ENCODE results near the gene IL12RB1. TPM values are rescaled to one million over a fixed set of nuclear protein-coding genes. Genes with fewer than 3 reads are reported as not detected.

The IL12RB1 gene
- total RNA-seq, 4 donors from 2014 or later: 1.1 to 4.4 (median 1.6) TPM

DNA sequence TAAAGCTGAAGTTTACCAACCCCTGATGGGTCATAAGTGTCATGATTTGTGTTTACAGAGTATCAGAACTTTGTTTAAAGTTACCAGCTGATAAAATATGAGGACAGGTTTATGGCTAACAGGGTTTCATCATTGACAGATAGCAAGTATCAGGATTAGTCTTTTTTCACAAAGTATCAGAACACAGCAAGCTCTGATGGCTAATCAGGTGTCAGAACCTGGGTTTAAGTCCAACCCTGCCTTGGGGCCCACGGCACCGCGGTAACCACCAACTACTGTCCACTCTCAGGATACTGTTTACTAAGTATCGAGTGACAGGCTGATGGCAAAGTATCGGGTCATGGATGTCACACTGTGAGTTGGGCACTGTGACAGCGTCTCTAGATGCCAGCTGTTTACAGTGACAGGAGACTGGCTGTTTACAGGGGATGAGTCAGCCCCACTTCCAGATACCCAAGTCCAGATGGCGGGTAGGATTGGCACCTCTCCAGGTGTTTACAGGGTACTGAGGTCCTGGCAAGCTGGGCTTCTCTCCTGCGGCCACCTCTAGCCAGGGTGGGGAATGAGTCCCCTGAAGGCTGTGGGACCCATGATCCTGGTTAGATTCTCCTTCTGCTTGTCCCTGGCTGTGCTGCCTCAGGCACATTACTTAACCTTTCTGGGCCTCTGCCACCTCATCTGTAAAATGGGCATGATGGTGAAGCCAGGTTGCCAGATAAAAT is 57.0 kb downstream of the IL12RB1 start:
- DNase-seq (ENCODE audit: low spot score) (no peak), ATAC-seq (ENCODE audit: low FRiP score) (no peak)
- TF ChIP-seq, protein P1, sequence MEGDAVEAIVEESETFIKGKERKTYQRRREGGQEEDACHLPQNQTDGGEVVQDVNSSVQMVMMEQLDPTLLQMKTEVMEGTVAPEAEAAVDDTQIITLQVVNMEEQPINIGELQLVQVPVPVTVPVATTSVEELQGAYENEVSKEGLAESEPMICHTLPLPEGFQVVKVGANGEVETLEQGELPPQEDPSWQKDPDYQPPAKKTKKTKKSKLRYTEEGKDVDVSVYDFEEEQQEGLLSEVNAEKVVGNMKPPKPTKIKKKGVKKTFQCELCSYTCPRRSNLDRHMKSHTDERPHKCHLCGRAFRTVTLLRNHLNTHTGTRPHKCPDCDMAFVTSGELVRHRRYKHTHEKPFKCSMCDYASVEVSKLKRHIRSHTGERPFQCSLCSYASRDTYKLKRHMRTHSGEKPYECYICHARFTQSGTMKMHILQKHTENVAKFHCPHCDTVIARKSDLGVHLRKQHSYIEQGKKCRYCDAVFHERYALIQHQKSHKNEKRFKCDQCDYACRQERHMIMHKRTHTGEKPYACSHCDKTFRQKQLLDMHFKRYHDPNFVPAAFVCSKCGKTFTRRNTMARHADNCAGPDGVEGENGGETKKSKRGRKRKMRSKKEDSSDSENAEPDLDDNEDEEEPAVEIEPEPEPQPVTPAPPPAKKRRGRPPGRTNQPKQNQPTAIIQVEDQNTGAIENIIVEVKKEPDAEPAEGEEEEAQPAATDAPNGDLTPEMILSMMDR (IDR thresholded peaks at IDR 0.05): no peak

GRCh38 chr19:18027151-18027550 is 59.6 kb downstream of the IL12RB1 start:
- ATAC-seq (ENCODE audit: low FRiP score) (no peak), DNase-seq (ENCODE audit: low spot score) (no peak)
- TF ChIP-seq, protein P1 (IDR thresholded peaks at IDR 0.05): no peak

DNA sequence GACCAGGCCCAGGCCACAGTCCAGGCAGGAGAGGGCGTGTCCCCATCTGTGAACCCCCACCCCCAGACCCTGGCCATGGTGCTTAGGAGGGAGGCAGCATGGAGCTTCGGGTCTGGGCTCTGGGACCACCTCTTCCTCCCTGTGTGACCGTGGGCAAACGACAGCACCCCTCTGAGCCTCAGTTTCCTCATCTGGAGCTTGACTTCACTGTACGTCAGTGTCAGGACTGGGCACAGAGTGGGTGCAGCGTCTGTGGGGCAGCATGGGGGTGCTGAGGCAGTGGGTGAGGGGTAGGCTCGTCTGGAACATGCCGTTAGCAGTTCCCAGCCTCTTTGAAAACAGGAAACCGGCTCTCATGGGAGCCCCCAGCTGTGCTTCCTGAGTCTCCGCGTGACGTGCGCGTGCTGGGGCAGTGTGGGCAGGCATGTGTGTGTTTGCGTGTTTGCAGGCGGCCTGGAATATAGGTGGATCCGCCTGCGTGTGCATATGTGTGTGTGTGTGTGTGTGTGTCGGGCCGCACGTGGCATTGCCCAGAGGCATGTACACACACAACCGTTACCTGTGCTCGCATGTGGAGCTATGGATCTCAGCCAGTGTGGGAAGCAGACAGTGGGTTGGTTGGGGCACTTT is 63.0 kb downstream of the IL12RB1 start:
- TF ChIP-seq, protein P1 (IDR thresholded peaks at IDR 0.05): no peak
- ATAC-seq (ENCODE audit: low FRiP score): no peak
- DNase-seq (ENCODE audit: low spot score): peak; percentile 55

GRCh38 chr19:18021121-18021755 is 65.5 kb downstream of the IL12RB1 start:
- DNase-seq (ENCODE audit: low spot score): no peak
- no peak for ATAC-seq (ENCODE audit: low FRiP score)
- TF ChIP-seq, protein P1 (IDR thresholded peaks at IDR 0.05): no peak

GRCh38 chr19:18020212-18021085 is 66.3 kb downstream of the IL12RB1 start:
- DNase-seq (ENCODE audit: low spot score) (no peak), ATAC-seq (ENCODE audit: low FRiP score) (no peak)
- TF ChIP-seq, protein P1 (IDR thresholded peaks at IDR 0.05): no peak

DNA sequence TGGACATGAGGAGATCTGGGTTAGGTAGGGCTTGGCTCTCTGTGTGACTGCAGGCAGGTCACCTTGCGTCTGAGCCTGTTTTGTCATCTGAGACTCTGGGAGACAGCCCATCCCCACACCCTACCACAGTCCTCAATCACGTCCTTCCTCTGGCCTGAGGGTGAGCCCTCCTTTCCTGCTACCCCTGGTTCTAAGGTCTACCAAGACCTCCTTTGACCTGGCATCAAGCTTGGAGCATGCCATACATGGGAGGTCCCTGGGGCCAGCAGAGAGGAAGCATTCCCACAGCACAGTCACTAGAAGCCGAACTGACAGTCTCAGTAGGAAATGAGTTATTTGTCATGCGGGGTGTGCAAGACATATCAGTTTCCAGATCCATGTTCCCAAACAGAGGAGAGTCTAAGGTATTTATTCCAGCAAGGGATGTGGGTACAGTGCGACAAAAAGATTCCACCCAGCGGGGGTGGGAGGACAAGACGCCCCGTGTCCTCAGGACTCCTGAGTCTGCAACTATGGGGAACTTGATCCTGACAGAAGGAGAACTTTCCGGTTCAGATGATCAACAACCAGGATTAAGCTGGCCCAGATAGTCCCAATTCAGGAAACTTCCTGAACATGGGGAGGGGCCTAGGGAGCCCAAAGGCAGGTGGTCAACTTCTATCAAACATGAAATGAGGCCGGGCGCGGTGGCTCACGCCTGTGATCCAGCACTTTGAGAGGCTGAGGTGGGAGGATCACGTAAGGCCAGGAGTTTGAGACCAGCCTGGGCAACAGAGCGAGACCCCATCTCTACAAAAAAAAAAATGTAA is 69.3 kb downstream of the IL12RB1 start:
- ATAC-seq (ENCODE audit: low FRiP score) (peak; percentile 17), DNase-seq (ENCODE audit: low spot score) (no peak)
- TF ChIP-seq, protein P1 (IDR thresholded peaks at IDR 0.05): no peak

Data from omental fat pad (tissue), 4 donors.